Right lobe of liver (tissue), 5 donors: ENCODE data around the gene TC2N. TPM values are rescaled to one million over a fixed set of nuclear protein-coding genes. Genes with fewer than 3 reads are reported as not detected.

ENCODE experiments used
- total RNA-seq, 6 experiments: library from RNA; depleted of rRNA in 2 of 6; stranded (reverse); fragments of >200 nt in 2 of 6; fragmentation: NEBNext Ultra II Directional in 3 of 6; extraction: Animal tissue kit (Norgen Biotek cat#: 25700) in 3 of 6; gene quantifications; one replicate each; pipeline versions ENCODE4 v1.1.0 to v1.2.4, GENCODE V29; 2016 to 2023
- donor health status: DM: no; HTN: no; CAD: no.
- donor health status: DM: no; HTN: no; CAD: no.
- donor health status: DM: no; HTN: yes; CAD: no.
- donor health status: DM: no; HTN: yes; CAD: no.

Gene TC2N
- total RNA-seq, 6 experiments from 2014 or later: 1.0 to 6.5 (median 4.3) TPM

Other genes starting within 250 kb of the TC2N start
- under 1 TPM in 5 of 6 experiments, not detected in 1; 0.19 to 0.55 (median 0.38) TPM for gene CATSPERB, start 135.4 kb downstream of the TC2N start, total RNA-seq
- gene FBLN5, start 80.2 kb upstream of the TC2N start, total RNA-seq: 10 to 100 TPM in 5 of 6 experiments, 1 to 10 TPM in 1; 6.7 to 36.3 (median 17.8) TPM
- gene TRIP11, start 172.5 kb upstream of the TC2N start, total RNA-seq: 10 to 100 TPM; 18.4 to 36.1 (median 33.2) TPM
- gene ATXN3, start 239.0 kb upstream of the TC2N start, total RNA-seq: 10 to 100 TPM in 3 of 6 experiments, 1 to 10 TPM in 3; 5.5 to 15.4 (median 9.7) TPM